Posterior vena cava (tissue), 2 donors: ENCODE data around the gene COL4A2. TPM values are rescaled to one million over a fixed set of nuclear protein-coding genes. Genes with fewer than 3 reads are reported as not detected.
"Not testable (repeated sequence)": the region's sequence is repeated elsewhere in the genome, so short reads cannot be mapped to it uniquely, and the experiment has no call there.

Experiments used
- DNase-seq: peaks from one replicate; pipeline ENCODE4 v3.0.0-alpha.2; 2020; ENCODE audit warnings: low spot score
- intact Hi-C, 2 donors: fragments of 100-400 bp; cut with DNase I; formaldehyde crosslinking; loops; one replicate each; pipeline versions ENCODE4 v1.14.1 to v1.14.2; 2022 to 2023
- total RNA-seq, 2 donors: library from RNA; stranded (reverse); fragmentation: NEBNext Ultra II Directional; extraction: Animal tissue kit (Norgen Biotek cat#: 25700); gene quantifications; one replicate each; pipeline ENCODE4 v1.2.1, GENCODE V29; 2021
- donor health status: DM: yes; HTN: yes; CAD: no.
- donor health status: DM: yes; HTN: yes; CAD: no.

Gene COL4A2
- total RNA-seq, 2 donors from 2014 or later, result 816 to 963 TPM

DNA sequence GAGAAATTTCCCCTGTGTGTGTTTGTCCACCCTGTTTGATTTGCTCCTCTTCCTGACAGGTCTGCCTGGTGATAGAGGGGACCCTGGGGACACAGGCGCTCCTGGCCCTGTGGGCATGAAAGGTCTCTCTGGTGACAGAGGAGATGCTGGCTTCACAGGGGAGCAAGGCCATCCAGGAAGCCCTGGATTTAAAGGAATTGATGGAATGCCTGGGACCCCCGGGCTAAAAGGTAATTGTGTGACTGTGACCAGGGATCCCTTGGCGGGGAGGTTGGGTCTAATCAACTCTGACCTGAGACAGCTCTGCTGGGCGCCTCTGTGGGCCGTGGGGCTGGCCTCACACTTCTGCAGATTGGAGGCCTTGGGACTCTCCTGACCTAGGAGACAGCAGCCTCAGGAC is 173.1 kb downstream of the COL4A2 start:
- intact Hi-C loops, result no loop called here
- no peak for DNase-seq

- no peak for DNase-seq
- intact Hi-C loops, result no loop called here
Measured at GRCh38 chr13:110483386-110483968, 176.4 kb downstream of the COL4A2 start.

DNA sequence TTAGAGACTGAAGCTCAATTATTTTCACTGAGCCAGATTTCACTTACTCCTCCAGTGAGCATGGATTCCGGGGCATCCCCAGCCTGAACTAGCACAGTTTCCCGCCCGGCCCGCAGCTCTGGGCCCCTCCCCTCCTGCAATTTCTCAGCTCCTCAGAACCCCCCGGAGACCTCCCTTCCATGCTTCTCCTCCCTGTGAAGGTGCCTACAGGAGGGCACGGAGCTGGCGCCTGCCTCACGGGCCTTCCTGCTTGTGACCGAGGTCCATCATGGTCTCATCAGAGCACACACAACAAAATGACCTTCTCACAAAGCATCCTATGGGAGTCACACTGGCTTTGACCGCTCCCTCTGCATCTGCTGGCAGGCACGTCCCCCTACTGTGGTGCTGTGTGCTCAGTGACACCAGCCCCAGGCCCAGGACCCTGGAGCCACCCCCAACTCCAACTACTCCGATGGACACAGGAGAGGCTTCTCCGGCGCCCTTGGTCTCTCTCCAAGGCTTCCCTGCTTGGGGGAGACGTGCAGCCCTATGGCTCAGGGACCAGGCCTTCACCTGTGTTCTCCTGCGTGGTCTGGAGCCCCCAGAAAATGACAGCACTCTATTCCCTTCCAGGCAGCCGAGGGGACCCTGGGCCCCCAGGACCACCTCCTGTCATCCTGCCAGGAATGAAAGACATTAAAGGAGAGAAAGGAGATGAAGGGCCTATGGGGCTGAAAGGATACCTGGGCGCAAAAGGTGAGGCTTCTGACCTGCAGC is 177.4 kb downstream of the COL4A2 start:
- no peak for DNase-seq
- intact Hi-C loops, result no loop called here

DNA sequence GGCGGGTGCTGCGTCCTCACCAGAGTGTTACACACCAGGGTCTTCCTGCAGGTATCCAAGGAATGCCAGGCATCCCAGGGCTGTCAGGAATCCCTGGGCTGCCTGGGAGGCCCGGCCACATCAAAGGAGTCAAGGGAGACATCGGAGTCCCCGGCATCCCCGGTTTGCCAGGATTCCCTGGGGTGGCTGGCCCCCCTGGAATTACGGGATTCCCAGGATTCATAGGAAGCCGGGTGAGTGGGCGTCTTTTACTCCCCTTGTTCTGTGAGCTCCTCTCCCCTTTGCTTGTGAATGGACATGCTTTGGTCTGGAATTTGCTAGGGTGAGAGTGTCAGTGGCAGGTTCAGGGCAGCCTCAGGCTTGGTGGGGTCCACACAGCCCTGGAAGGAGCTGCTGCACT is 178.5 kb downstream of the COL4A2 start:
- intact Hi-C loops, result no loop called here
- no peak for DNase-seq

GRCh38 chr13:110486061-110486715 is 179.1 kb downstream of the COL4A2 start:
- DNase-seq, result no peak
- intact Hi-C loops, result no loop called here

- intact Hi-C loops, DNase-seq: not testable (repeated sequence)
Measured at GRCh38 chr13:110486880-110487279, 179.8 kb downstream of the COL4A2 start.

DNA sequence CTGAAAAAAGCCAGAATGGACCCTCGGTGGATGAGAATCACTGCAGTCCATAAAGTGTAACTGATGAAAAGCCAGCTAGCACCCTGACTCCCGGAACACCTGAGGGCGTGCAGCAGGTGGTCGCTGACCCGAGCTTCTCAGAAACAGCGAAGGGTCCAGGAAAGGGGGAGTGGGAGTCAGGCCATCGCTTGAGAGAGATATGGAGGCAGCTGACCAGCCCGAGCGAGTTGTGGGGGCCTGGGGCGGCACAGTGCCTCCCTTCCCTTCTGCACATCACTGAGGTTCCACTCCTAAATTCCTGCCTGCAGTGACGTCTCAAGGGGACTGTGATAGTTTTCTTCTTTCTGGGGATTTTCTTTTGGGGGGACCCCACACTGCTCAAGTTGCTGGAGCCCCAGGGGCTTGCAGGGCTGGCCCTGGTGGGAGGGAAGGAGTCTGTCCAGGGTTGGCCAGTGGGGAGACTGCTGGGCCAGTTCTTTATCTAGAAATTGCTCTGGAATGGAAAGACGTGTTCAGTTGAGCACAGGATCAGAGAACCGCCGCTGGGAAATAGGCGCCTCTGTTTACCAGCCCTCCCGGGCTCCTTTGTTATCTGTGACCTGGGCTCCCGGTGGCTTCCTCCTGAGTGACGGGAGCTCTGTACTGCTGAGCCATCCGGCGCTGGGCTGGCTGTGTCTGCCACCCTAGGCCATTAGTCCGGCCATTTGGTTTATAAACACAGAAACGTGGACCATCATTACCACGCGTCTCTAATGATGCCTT is 183.1 kb downstream of the COL4A2 start:
- intact Hi-C loops, result no loop called here
- DNase-seq, result no peak

GRCh38 chr13:110491869-110492678 is 185.0 kb downstream of the COL4A2 start:
- no peak for DNase-seq

DNA sequence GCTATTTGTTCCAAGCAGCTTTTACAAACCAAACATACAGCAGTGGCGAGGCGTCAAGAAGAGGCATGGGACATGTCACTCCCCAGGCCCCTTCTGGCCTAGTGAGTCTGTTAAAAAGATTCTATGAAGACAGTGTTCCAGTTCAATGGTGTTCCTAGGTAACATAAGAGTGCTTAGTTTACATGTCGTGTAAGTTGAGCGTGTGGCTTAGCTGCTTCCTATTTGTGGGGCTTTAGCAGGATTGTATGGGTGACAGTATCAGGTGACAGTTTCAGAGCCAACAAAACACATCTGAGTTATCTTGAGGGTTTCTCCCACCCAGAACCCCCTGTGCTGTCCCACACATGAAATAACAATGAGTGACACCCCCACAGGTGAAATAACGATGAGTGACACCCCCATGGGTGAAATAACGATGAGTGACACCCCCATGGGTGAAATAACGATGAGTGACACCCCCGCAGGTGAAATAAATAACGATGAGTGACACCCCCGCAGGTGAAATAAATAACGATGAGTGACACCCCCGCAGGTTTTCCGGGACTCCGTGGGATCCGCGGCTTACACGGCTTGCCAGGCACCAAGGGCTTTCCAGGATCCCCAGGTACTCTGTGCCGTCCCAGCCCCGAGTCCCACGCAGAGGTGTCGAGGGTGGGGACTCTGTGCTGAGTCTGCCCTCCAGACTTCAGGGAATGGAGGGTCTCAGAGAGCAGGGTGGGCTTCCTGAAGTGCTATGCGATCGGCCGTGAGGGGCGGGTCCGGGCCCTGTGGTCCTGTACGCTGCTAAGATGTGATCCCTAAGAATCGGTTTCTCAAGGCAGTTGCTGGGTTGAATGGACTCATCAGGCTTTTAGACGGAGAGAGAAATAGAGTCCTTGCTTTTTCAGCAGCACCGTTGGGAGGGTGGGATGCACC is 185.9 kb downstream of the COL4A2 start:
- intact Hi-C loops, result no loop called here
- DNase-seq, result no peak

More at GRCh38 chr13:110491869-110492678, 185.0 kb downstream of the COL4A2 start:
- intact Hi-C loops, result no loop called here

DNA sequence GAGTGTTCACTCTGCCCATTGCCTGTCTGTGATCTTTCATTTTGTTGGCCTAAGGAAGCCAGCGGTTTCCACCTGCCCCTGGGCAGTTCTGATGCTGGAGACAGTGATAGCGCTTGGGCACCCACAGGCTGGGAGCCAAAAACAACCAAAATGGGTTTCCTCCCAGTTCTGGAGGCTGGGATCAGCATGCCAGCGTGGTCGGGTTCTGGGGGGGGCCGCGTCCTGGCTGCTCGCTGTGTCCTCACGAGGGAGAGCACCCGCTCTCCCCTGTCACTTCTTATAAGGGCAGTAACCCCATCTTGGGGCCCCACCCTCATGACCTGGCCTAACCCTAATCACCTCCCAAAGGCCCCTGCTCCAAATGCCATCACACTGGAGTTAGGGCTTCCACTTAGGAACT is 186.5 kb downstream of the COL4A2 start:
- intact Hi-C loops, result no loop called here
- DNase-seq, result no peak

DNA sequence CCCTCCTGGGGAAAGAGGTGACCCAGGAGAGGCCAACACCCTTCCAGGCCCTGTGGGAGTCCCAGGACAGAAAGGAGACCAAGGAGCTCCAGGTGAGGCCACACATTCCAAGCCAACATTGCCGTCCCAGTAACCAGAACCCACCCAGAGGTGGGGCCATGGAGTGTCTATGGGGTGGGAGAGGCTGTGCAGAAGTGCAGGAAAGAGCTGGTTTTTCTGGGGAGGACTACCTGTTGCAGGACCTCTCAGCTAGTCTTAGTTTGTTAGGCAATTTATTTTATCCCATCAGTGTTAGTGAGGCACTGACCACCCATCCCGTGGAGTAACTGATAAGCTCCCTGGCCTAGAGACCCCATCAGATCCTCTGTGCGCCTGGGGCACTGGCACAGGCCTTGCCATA is 188.3 kb downstream of the COL4A2 start:
- no peak for DNase-seq
- intact Hi-C loops, result no loop called here

- intact Hi-C loops, result no loop called here
- no peak for DNase-seq
Measured at GRCh38 chr13:110495881-110496280, 188.8 kb downstream of the COL4A2 start.

GRCh38 chr13:110496281-110496680 is 189.2 kb downstream of the COL4A2 start:
- intact Hi-C loops, result no loop called here
- DNase-seq, result no peak

- DNase-seq, result no peak
- intact Hi-C loops, result no loop called here
Measured at GRCh38 chr13:110497003-110497402, 189.9 kb downstream of the COL4A2 start.

GRCh38 chr13:110497896-110498295 is 190.8 kb downstream of the COL4A2 start:
- intact Hi-C loops, DNase-seq: not testable (repeated sequence)

DNA sequence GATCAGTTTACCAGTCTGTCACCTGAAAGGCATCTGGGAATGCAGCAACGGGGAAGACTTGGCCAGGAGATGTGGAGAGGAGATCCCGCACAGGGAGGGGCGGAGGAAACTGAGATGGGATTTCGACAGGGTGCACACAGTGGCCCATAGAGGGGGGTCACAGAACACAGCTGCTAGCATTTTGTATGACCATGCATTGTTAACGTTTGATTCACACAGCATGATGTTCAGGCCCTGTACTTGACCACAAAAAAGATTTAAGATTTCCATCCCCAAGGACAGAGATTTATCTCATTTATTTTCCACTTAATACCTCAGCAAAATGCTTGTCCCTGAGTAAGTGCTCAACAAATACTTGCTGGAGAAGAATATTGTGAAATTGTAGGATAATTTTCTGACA is 191.2 kb downstream of the COL4A2 start:
- intact Hi-C loops, result no loop called here
- no peak for DNase-seq

DNA sequence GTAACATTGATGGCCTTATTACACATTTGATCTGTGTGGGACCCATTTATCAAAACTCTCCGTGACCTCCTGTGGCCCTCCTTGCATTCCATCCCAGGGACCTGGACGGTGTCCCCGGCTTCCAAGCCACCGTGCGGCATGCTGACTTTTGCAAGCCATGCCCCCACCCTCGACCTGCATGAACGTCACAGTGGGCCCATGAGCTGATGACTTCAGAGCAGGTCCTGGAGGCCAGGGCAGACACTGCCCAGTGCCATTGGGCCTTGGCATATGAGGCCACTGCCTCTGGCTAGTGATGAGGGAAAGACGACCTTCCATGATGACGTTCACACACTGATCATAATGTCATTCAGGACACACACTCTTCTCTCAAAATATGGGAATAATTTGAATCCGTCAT is 191.7 kb downstream of the COL4A2 start:
- intact Hi-C loops, result no loop called here
- DNase-seq, result no peak

DNA sequence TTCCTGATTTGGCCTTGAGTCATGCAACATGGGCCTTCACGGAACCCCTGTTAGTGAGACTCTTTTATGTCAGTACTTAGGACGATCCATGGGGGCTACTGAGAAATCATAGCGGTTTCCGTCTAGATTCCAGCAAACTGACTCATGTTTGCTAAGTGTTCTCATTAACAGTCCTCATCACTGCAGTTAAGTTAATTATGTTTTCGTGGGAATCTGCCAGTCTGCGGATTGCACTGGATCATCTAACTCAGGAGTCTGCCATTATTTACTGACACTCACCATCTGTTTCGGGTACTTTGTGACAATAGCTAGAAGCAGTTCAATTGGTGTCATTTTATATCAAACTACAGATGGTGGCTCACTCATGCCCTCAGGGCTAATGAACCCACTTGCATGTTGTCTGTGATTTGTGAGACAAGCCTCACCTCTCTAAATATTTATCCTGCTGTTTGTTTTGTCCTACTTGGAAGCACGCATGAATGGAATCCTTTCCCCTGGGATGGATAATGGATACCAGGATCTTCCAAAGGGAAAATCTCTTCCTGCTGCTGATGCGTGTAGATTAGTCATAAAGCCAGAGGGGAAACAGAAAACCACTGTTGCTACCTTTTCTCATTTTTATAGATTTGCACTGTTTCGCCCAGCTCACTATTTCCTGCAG is 192.7 kb downstream of the COL4A2 start:
- intact Hi-C loops, result no loop called here
- no peak for DNase-seq
